Peyer's patch (tissue), 4 donors: ENCODE results near the gene PCNX2. TPM values are rescaled to one million over a fixed set of nuclear protein-coding genes. Genes with fewer than 3 reads are reported as not detected.

ENCODE experiments used
- DNase-seq, 3 donors: peaks; one replicate each; pipeline ENCODE4 v3.0.0-alpha.2; 2017 to 2019
- H3K27ac ChIP-seq, 4 donors: fragments of 200-600 bp; sonication (generic); one replicate each; pipeline ENCODE4 v1.5.1; 2016 to 2019
- H3K27me3 ChIP-seq, 2 donors: fragments of 200-600 bp; sonication (generic); one replicate each; pipeline ENCODE4 v1.5.1; 2019
- H3K36me3 ChIP-seq, 3 donors: fragments of 200-600 bp; sonication (generic); one replicate each; pipeline ENCODE4 v1.5.1; 2016 to 2019
- H3K4me1 ChIP-seq, 4 donors: fragments of 200-600 bp; sonication (generic); one replicate each; pipeline ENCODE4 v1.5.1; 2016 to 2019
- H3K4me3 ChIP-seq, 4 donors: fragments of 200-600 bp; sonication (generic); 1 replicate in 3 of 4; 2 replicates in 1 of 4; pipeline ENCODE4 v1.5.1; 2016 to 2019; ENCODE audit warnings: mild to moderate bottlenecking in 1 of 4
- H3K9me3 ChIP-seq, 4 donors: fragments of 200-600 bp; sonication (generic); one replicate each; pipeline ENCODE4 v1.5.1; 2016 to 2019; ENCODE audit warnings: mild to moderate bottlenecking in 1 of 4
- CTCF ChIP-seq, 6 experiments: fragments of 450-650 bp in 4 of 6; fragments of 200-600 bp in 2 of 6; sonication (generic) in 1 of 6; IDR thresholded peaks; one replicate each; pipeline ENCODE4 v1.5.1; 2017 to 2019; ENCODE audit warnings: antibody characterized with exemption in 6 of 6, mild to moderate bottlenecking in 3 of 6, moderate library complexity in 1 of 6
- POLR2A ChIP-seq, 2 donors: fragments of 450-650 bp; IDR thresholded peaks; one replicate each; pipeline ENCODE4 v1.5.1; 2017; ENCODE audit warnings: antibody characterized with exemption in 2 of 2, mild to moderate bottlenecking in 2 of 2, moderate library complexity in 2 of 2
- total RNA-seq, 4 donors: library from RNA; depleted of rRNA; stranded (reverse); fragments of >200 nt; gene quantifications; one replicate each; pipeline ENCODE4 v1.1.0, GENCODE V29; 2016

Gene PCNX2
- total RNA-seq, 4 donors from 2014 or later = 6.3 to 79.2 (median 18.9) TPM

- Histone ChIP-seq H3K4me3 (no peak overlapping the region), H3K27ac (no peak overlapping the region), H3K9me3 (no peaks in the 10 kb centered on the region), H3K4me1 (peaks cover 0 to 12% (median 0%) of the 10 kb centered on the region in 4 donors), H3K27me3 (no peaks in the 10 kb centered on the region), H3K36me3 (no peaks in the 10 kb centered on the region)
- TF ChIP-seq CTCF (IDR thresholded peaks at IDR 0.05) (no peak), POLR2A (IDR thresholded peaks at IDR 0.05) (no peak)
- no peak for DNase-seq
These were observed 307.8 kb downstream of the PCNX2 start for GRCh38 chr1:232987774-232988140.

GRCh38 chr1:232987046-232987773 lies 308.3 kb downstream of the PCNX2 start:
- H3K27me3 ChIP-seq = no peaks in the 10 kb centered on the region
- no peak overlapping the region for H3K27ac ChIP-seq
- H3K4me1 ChIP-seq = peaks cover 0 to 12% (median 0%) of the 10 kb centered on the region in 4 donors
- DNase-seq = no peak
- TF ChIP-seq POLR2A (IDR thresholded peaks at IDR 0.05) (no peak), CTCF (IDR thresholded peaks at IDR 0.05) (no peak)
- no peaks in the 10 kb centered on the region for H3K9me3 ChIP-seq
- H3K4me3 ChIP-seq = no peak overlapping the region
- no peaks in the 10 kb centered on the region for H3K36me3 ChIP-seq

GRCh38 chr1:232986527-232986922 lies 309.0 kb downstream of the PCNX2 start:
- Histone ChIP-seq H3K27ac (no peak overlapping the region), H3K27me3 (no peaks in the 10 kb centered on the region), H3K9me3 (no peaks in the 10 kb centered on the region), H3K4me1 (peaks cover 0 to 12% (median 0%) of the 10 kb centered on the region in 4 donors), H3K36me3 (no peaks in the 10 kb centered on the region), H3K4me3 (no peak overlapping the region)
- TF ChIP-seq POLR2A (IDR thresholded peaks at IDR 0.05) = no peak
- TF ChIP-seq CTCF (IDR thresholded peaks at IDR 0.05) = no peak
- no peak for DNase-seq

GRCh38 chr1:232985882-232986526 lies 309.5 kb downstream of the PCNX2 start:
- no peaks in the 10 kb centered on the region for H3K9me3 ChIP-seq
- H3K27me3 ChIP-seq = no peaks in the 10 kb centered on the region
- peaks cover 0 to 12% (median 0%) of the 10 kb centered on the region in 4 donors for H3K4me1 ChIP-seq
- DNase-seq = no peak
- H3K4me3 ChIP-seq = no peak overlapping the region
- H3K27ac ChIP-seq = no peak overlapping the region
- TF ChIP-seq POLR2A (IDR thresholded peaks at IDR 0.05) (no peak), CTCF (IDR thresholded peaks at IDR 0.05) (no peak)
- H3K36me3 ChIP-seq = no peaks in the 10 kb centered on the region

- Histone ChIP-seq H3K27ac (no peak overlapping the region), H3K4me1 (peaks cover 0 to 12% (median 0%) of the 10 kb centered on the region in 4 donors), H3K9me3 (no peaks in the 10 kb centered on the region), H3K36me3 (no peaks in the 10 kb centered on the region), H3K27me3 (no peaks in the 10 kb centered on the region), H3K4me3 (no peak overlapping the region)
- no peak for DNase-seq
- TF ChIP-seq POLR2A (IDR thresholded peaks at IDR 0.05) = no peak
- TF ChIP-seq CTCF (IDR thresholded peaks at IDR 0.05) = no peak
These were observed 310.7 kb downstream of the PCNX2 start for GRCh38 chr1:232984577-232985425.
